GM19463 (cell line): ENCODE measurements around the gene RANGAP1.
A peak's percentile ranks its signal among the peaks of the same experiment; 100 is the strongest.

Source experiments
- ATAC-seq: cut with Tn5 transposase; IDR thresholded peaks from one replicate; pipeline ENCODE4 v1.9.1; 2021; ENCODE audit warnings: mild to moderate bottlenecking, moderate library complexity; ENCODE audit not compliant: unreplicated experiment

Gene RANGAP1

DNA sequence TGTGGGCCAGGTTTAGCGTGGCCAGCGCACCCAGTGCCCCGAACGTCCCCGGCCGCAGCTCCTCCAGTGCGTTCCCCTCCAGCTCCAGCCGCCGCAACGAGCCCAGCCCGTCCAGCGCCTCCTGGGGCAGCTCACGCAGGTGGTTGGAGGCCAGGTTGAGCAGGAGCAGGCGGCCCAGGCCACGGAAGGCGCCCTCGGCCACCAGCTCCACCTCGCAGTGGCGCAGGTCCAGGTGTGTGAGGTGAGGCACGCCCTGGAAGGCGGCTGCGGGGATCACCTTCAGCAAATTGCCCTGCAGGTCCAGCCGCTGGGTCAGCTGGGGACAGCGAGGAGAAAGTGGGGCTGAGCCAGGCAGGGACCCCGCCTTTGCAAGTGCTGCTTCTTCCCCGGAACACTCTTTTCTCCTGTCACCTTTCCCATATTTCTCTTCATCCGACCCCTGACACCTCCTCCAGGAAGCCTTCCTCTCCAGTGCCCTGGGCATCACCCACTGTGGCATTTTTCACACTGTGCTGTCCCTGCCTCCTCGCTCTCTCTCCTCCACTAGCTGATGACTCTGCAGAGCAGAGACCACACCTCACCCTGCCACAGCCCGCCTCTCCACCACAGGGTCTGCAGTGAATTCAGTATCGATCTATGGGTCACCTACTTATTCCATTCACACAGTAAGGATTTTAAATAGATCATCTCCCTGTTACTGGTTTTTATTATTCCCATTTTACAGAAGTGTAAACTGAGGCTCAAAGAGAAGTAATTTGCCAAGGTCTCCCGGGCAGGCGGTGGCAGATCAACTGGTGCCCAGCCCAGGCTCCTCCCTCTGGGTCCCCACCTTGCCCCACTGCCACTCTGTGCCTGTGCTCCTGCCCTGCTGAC, 47.2 kb downstream of the RANGAP1 start:
- ATAC-seq = no peak

DNA sequence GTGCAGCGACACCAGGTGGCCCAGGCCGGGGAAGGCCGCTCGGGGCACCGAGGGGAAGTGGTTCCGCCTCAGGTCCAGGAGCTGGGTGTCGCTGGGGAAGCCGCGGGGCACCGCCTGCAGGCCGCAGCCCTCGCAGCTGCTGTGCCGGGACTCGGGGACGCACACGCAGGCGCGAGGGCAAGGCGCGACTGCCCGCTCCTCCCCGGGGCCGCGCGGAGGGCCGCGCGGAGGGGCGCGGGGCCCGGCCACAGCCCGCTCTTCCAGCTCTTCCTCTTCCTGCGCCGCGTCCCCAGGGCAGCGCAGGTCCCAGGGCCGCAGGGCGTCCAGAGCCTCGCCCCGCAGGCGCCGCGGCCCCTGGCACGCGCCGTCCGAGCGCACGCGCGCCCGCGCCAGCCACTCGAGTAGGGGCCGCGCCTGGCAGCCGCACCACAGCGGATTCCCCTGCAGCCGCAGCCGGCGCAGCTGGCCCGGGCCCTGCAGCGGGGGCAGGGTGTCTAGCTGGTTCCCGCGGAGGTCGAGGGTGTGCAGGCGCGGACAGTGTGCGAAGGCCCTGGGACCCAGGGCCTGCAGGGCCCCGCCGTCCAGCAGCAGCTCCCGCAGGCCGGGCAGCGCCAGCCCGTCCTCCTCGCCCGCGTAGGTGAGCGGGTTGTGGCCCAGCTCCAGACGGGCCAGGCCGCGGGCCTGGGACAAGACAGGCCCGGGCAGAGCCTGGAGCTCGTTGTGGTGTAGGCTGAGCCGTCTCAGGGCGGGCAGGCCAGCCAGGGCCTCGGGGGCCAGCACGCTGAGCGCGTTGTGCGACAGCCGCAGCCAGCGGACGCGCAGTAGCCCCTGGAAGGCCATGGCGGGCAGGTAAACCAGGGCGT, 48.0 kb downstream of the RANGAP1 start:
- peak; percentile 75 for ATAC-seq

- ATAC-seq = no peak
Measured at GRCh38 chr22:41237036-41237706, 48.8 kb downstream of the RANGAP1 start.

- no peak for ATAC-seq
Measured at GRCh38 chr22:41234815-41235695, 50.9 kb downstream of the RANGAP1 start.

DNA sequence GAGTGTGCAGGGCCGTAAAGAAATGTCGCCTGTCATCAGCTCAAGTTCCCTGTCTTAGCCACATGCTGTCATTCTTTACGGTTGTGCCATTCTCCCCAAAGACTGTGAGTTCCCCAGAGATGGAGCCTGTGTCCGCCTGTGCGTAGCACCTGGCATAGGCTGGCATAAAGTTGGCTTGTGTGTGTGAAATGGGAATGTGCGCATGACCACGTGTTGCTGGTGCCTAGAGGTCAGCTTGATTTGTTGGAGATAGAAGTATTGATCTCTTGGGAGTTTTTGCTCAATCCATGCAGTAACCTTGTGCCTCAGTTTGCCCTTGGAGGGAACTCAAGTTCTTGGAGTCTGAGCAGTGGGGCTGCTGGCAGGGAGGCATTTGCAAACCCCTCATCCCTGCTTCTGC, 54.6 kb downstream of the RANGAP1 start:
- no peak for ATAC-seq

- no peak for ATAC-seq
Measured at GRCh38 chr22:41230401-41230785, 55.6 kb downstream of the RANGAP1 start.

- ATAC-seq = no peak
Measured at GRCh38 chr22:41229730-41230400, 56.1 kb downstream of the RANGAP1 start.

DNA sequence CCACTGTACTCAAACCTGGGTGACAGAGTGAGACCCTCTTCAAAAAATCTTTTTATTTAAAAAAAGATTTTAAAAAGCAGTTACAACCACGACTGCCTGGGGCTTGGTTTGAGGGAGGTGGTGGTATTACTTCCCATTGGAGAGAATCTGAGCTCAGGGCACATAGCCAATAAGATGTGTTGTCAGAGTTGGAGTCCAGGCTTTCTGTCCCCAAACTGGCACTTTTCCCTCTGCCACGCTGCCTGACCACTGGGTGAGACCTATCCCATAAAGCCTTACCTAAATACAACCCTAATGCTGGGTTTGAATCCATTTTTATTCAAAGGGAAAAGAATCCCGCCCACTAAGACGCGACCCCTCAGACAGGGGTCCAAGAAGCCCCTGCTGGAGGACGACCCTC, 56.8 kb downstream of the RANGAP1 start:
- no peak for ATAC-seq

DNA sequence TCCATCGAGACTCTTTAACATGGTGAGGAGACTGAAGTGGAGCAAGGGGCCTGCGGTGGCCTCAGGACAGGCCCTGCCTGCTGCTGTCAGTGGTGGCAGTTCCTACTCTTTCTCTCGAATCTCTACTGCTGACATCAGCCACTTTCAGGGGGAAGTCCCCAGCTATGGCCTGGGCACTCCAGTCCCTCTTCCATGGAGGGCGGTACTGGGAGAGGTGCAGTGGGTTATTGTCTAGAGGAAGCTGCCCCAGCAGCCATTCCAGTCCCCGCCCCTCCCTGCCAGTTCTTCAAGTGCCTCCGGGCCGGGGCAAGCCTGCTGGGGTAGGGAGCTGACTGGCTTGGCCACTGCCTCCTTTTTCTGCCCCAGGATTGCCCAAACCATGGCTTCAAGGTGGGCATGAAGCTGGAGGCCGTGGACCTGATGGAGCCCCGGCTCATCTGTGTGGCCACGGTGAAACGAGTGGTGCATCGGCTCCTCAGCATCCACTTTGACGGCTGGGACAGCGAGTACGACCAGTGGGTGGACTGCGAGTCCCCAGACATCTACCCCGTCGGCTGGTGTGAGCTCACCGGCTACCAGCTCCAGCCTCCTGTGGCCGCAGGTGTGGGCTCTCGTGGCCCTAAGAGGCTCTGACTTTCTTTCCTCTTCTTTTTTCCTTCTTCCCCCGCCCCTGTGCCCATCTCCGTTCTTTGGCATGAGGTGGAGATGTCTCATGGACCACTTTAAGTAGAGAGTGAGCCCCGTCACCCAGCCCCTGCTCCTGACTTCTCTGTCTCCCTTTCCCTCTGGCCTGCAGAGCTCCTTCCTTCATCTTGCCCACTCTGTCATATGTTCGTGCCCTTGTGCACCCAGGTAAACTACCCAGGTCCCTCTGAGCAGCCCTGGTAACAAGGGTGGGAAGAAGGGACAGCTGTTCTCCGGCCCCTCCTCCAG, 59.0 kb downstream of the RANGAP1 start:
- ATAC-seq = no peak

DNA sequence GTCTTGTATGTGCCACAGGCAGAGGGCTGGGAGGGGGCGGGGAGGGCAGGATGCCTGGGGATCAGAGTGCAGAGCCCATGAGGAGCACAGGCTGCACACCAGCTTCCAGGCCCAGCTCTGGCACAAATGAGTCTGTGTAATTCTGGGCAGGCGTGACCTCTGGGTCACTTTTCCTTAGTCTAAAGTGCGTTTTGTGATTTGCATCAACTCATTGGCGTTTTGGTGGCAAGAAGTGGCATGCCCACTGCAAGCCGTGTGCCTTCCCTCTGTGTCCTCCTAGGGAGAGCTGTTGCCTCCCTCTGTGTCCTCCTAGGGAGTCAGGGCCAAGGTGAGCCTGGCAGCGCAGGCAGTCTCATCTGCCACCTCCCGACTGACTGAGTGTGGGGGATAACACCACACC, 62.5 kb downstream of the RANGAP1 start:
- ATAC-seq = no peak

- ATAC-seq = no peak
Measured at GRCh38 chr22:41222846-41223507, 63.0 kb downstream of the RANGAP1 start.

GRCh38 chr22:41217553-41218157, 68.3 kb downstream of the RANGAP1 start:
- ATAC-seq = no peak

DNA sequence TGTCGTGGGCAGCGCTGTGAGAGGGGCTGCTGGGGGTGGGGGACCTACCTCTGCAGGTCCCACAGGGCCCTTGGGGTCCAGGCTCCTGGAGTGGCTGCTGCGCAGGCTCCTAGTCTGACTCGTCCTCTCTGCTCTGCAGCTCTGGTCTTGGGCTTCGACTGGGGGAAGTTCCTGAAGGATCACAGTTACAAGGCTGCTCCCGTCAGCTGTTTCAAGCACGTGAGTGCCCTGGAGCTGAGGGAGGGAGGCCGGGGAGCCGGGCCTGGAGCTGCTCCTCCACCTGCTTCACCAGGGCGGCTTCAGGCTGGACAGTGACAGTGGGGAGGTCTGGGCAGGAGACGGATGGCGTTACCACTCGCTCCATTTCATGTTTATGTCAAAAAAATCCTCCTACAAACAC, 69.0 kb downstream of the RANGAP1 start:
- no peak for ATAC-seq

GRCh38 chr22:41215926-41216325, 70.1 kb downstream of the RANGAP1 start:
- no peak for ATAC-seq

DNA sequence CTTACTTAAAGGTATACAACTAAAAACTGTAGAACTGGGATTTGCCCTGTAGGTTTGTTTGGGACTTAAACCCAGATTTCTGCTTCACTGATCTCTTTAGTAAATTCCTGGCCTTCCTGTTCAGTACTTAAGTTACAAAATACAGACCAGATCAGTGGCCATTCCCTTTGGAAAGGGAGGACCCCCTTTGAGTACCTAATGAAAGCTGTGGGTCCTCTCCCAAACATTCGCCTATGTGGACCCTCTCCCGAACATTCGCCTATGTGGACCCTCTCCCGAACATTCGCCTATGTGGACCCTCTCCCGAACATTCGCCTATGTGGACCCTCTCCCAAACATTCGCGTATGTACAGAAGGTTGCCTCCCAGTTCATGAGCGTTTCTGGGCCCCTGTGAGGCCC, 70.6 kb downstream of the RANGAP1 start:
- no peak for ATAC-seq

DNA sequence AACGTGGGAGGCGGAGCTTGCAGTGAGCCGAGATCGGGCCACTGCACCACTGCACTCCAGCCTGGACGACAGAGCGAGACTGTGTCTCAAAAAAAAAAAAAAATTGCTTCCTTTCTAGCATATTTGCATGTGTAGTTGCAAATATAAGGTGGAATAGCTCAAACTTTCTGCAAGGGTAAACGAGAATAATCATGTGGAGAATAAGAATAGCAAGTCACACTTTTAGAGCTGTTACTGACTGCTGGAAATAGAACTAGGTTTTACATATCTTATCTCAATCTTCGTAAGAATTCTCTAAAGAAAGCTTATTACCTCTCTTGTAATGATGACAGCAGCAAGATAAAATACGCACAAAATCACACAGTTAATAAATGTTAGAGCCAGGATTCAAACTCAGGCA, 79.3 kb downstream of the RANGAP1 start:
- no peak for ATAC-seq

DNA sequence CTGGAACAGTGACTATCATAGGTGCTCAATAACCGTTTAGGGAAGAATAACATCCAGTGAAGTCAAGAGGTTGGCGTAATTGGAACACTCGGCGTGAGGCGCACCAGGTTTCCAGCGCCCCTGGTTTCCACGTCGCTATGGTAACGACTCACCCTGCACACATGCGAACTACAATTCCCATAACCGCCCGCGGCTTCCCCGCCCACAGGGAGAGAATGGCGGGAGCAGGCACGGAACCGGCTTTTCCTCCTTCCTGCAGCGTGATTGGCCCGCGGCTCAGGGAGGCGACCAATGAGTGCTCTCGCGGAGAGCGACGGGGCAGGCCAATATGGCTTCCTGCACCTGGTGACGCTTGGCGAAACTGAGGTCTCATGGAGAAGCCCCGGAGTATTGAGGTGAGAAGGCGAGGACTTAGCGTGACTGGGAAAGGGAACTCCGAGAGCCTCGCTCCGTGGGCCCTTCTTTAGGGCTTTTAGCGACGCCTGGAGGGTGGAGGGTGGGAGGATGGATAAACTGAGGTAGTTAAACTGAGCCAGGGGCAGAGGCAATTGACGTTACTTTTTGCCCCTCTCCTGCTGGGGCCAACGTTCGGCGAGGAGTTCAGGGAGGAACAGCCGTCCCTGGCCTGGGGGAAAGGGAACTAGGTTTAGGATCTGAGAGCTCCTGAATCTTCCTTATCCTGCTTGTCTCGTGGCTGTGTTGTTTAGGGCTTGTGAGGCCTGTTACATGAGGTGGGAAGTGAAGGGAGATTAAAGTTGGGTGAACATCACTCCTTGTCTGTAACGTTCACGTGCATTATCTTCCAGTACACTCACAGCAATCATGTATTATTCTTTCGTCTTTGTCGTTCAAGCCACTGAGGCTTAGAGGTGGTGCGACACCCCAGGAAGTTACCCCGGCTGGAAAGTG, 80.7 kb downstream of the RANGAP1 start, which contains the start of gene L3MBTL2:
L3MBTL2 (plus strand) TSS at position 321 of the 909 bp plus-strand sequence; CDS start at position 372, 51 bp downstream.
- peak; percentile 100 for ATAC-seq
